Activated CD4-positive, alpha-beta T cell treated with anti-CD3 and anti-CD28 coated beads, Interleukin-2, amount 50 U/mL, for 4 hours (primary cell): ENCODE results near the gene RBM17.
"Not testable (repeated sequence)": the region's sequence is repeated elsewhere in the genome, so short reads cannot be mapped to it uniquely, and the experiment has no call there.

Source experiments
- DNase-seq, 2 experiments: peaks; one replicate each; pipeline ENCODE4 v3.0.0-alpha.2; 2020

The RBM17 gene

GRCh38 chr10:6056411-6057135 is 32.3 kb upstream of the RBM17 start:
- DNase-seq = no peak

GRCh38 chr10:6058682-6059475 is 30.0 kb upstream of the RBM17 start:
- no peak for DNase-seq

GRCh38 chr10:6059506-6059905 is 29.3 kb upstream of the RBM17 start:
- no peak for DNase-seq

GRCh38 chr10:6061056-6061455 is 27.8 kb upstream of the RBM17 start:
- no peak for DNase-seq

- peak; percentile 57 to 65 for DNase-seq
These were observed 26.6 kb upstream of the RBM17 start, which contains the start of gene IL2RA for GRCh38 chr10:6062101-6062771. Gene IL2RA (minus strand): TSS chr10:6062367. CDS start chr10:6062151, 216 bp downstream.

- DNase-seq = no peak
These were observed 24.7 kb upstream of the RBM17 start for GRCh38 chr10:6064119-6064518.

GRCh38 chr10:6064726-6065125 is 24.1 kb upstream of the RBM17 start:
- DNase-seq = not testable (repeated sequence)

- no peak for DNase-seq
These were observed 23.4 kb upstream of the RBM17 start for GRCh38 chr10:6065406-6065805.

- DNase-seq = no peak
These were observed 23.0 kb upstream of the RBM17 start for GRCh38 chr10:6065835-6066234.

- DNase-seq = no peak
These were observed 21.4 kb upstream of the RBM17 start for GRCh38 chr10:6067457-6067856.

GRCh38 chr10:6068006-6068405 is 20.8 kb upstream of the RBM17 start:
- no peak for DNase-seq

- no peak for DNase-seq
These were observed 20.4 kb upstream of the RBM17 start for GRCh38 chr10:6068422-6068821.

- DNase-seq = no peak
These were observed 19.5 kb upstream of the RBM17 start for GRCh38 chr10:6069081-6069931.

GRCh38 chr10:6070660-6071059 is 18.2 kb upstream of the RBM17 start:
- DNase-seq = peak; percentile 64 to 74

- no peak for DNase-seq
These were observed 17.4 kb upstream of the RBM17 start for GRCh38 chr10:6071181-6072175.

GRCh38 chr10:6072215-6072934 is 16.5 kb upstream of the RBM17 start:
- no peak for DNase-seq

GRCh38 chr10:6074489-6075301 is 14.1 kb upstream of the RBM17 start:
- DNase-seq = no peak

GRCh38 chr10:6077071-6077675 is 11.7 kb upstream of the RBM17 start:
- DNase-seq = no peak

GRCh38 chr10:6079044-6079443 is 9.8 kb upstream of the RBM17 start:
- DNase-seq = no peak
